ENCODE data around the gene ALCAM.
A peak's percentile ranks its signal among the peaks of the same experiment; 100 is the strongest.

ALCAM gene

DNA sequence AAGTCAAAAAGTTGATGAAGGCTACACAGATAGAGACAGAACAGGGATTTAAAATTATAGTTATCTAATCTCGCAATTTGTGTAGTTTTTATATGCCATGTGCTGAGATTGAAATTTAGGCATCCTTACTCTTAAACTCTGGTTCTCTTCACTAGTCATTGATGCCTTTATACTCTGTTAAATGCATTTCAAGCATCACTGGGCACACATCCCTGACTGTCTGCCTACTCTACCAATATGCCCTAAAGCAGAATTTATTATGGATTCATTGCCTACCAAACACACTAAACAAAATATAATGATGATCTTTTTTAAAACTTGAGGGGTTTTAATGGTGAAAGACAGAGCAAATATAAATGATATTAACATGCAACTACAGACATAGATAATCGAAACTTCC, 10.3 kb upstream of the ALCAM start:
- no peak for DNase-seq (ENCODE audit: extremely low read depth, insufficient read length)
- Histone ChIP-seq H3K4me3 (replicated peaks; ENCODE audit: low read depth, low read length) (no peak overlapping the region), H3K27me3 (replicated peaks; ENCODE audit: control insufficient read depth, insufficient read depth, low read length) (no peaks in the 10 kb centered on the region), H3K36me3 (ENCODE audit: control insufficient read depth, insufficient read depth, low read length) (no peaks in the 10 kb centered on the region)
- TF ChIP-seq, protein P1, sequence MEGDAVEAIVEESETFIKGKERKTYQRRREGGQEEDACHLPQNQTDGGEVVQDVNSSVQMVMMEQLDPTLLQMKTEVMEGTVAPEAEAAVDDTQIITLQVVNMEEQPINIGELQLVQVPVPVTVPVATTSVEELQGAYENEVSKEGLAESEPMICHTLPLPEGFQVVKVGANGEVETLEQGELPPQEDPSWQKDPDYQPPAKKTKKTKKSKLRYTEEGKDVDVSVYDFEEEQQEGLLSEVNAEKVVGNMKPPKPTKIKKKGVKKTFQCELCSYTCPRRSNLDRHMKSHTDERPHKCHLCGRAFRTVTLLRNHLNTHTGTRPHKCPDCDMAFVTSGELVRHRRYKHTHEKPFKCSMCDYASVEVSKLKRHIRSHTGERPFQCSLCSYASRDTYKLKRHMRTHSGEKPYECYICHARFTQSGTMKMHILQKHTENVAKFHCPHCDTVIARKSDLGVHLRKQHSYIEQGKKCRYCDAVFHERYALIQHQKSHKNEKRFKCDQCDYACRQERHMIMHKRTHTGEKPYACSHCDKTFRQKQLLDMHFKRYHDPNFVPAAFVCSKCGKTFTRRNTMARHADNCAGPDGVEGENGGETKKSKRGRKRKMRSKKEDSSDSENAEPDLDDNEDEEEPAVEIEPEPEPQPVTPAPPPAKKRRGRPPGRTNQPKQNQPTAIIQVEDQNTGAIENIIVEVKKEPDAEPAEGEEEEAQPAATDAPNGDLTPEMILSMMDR (IDR thresholded peaks at IDR 0.05; ENCODE audit: insufficient read depth, low read length, poor library complexity, severe bottlenecking) = no peak

DNA sequence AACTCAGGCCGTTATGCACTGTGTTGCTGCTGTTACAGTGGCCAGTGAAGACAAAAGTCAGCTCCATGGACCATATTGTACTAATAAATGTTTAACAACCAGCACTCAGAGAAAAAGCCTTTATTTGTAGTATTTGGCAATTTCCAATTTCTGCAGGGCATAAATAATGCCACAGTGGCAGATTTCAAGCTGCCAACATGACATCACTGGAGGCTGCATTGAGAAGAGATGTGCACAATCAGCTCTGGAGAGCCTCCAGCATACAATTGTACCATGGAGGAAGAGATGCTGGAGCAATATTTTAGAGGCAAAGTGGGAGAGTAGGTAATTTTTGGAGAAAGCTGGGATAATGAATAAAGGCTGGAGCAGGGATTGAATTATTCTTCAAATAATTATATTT, 9.7 kb upstream of the ALCAM start:
- TF ChIP-seq, protein P1 (IDR thresholded peaks at IDR 0.05; ENCODE audit: insufficient read depth, low read length, poor library complexity, severe bottlenecking) = no peak
- Histone ChIP-seq H3K4me3 (replicated peaks; ENCODE audit: low read depth, low read length) (no peak overlapping the region), H3K36me3 (ENCODE audit: control insufficient read depth, insufficient read depth, low read length) (no peaks in the 10 kb centered on the region), H3K27me3 (replicated peaks; ENCODE audit: control insufficient read depth, insufficient read depth, low read length) (no peaks in the 10 kb centered on the region)
- DNase-seq (ENCODE audit: extremely low read depth, insufficient read length) = no peak

DNA sequence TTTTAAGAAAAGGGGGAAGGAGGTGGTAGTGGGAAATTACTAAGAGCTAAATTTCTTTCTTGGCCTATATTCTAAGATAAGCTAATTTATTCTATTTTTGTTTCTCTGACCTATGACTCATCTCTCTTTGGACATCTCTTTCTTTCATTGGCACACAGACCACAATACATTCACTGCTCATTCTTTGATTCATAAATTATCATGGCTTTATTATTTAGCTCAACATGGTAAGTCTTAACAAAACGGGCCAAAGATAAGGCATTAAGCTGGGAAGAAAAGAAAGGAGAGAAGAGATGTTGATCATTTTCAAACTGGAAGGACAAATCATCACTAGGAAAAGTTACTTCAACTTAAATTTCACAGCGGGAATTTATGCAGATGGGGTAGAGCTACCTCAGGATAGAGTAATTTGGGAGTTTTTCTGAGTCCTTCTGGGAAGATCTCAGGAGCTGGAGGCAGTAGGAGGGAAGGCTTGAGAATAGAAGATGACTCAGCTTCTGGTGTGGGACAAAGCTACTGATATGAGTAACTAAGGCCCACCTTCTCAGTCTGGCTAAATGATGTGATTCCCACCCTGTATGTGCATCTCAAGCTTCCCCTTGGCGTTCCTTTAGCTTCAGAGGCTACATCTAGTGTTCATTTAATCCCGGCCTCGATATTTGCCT, 7.5 kb upstream of the ALCAM start:
- peak; percentile 24 for DNase-seq (ENCODE audit: extremely low read depth, insufficient read length)
- TF ChIP-seq, protein P1 (IDR thresholded peaks at IDR 0.05; ENCODE audit: insufficient read depth, low read length, poor library complexity, severe bottlenecking) = no peak
- H3K27me3 ChIP-seq (replicated peaks; ENCODE audit: control insufficient read depth, insufficient read depth, low read length) = no peaks in the 10 kb centered on the region
- H3K4me3 ChIP-seq (replicated peaks; ENCODE audit: low read depth, low read length) = no peak overlapping the region
- no peaks in the 10 kb centered on the region for H3K36me3 ChIP-seq (ENCODE audit: control insufficient read depth, insufficient read depth, low read length)

DNA sequence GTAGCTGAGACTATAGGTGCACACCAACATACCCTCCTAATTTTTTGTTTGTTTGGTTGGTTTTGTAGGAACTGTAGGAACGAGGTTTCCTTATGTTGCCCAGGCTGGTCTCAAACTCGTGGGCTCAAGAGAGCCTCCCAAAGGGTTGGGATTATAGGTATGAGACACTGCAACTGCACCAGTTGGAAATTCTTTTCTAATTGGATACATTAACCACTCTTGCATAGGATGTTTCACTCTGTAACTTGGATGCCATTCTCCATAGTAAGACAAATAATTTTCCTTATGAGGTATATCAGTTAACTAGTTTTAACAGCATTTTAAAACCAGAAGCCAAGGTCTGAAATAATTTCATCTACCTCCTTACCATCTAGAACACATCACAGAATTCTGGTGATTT, 6.7 kb upstream of the ALCAM start:
- TF ChIP-seq, protein P1 (IDR thresholded peaks at IDR 0.05; ENCODE audit: insufficient read depth, low read length, poor library complexity, severe bottlenecking) = no peak
- Histone ChIP-seq H3K4me3 (replicated peaks; ENCODE audit: low read depth, low read length) (no peak overlapping the region), H3K36me3 (ENCODE audit: control insufficient read depth, insufficient read depth, low read length) (no peaks in the 10 kb centered on the region), H3K27me3 (replicated peaks; ENCODE audit: control insufficient read depth, insufficient read depth, low read length) (no peaks in the 10 kb centered on the region)
- no peak for DNase-seq (ENCODE audit: extremely low read depth, insufficient read length)

DNA sequence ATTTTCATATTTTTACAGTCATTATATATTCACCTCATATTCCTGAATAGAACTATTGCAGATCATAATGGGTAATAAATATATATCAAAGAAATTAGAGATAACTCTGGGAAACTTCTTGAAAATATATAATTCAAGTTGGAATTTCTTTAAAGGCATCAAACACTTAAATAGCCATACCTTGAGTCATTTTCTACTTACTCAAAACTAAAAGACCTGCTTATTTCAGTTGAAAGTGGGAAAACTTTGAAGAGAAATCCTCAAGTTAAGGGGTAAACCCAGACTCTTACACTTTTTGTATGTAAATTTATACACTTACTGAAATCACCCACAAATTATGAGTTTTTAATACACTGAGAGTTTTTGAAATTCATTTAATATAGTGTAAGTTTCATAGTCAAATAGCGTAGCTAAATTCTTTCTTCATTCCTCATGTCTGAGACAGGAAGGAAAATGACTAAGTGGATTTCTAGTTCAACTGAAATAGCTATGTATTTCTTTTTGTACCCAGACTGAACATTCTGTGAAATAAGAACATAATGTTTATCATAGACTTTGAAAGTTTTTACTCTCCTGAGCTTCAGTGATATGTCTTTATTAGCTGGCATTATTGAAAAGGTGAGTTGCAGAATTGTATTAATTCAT, 4.6 kb upstream of the ALCAM start:
- DNase-seq (ENCODE audit: extremely low read depth, insufficient read length) = no peak
- TF ChIP-seq, protein P1 (IDR thresholded peaks at IDR 0.05; ENCODE audit: insufficient read depth, low read length, poor library complexity, severe bottlenecking) = no peak
- H3K4me3 ChIP-seq (replicated peaks; ENCODE audit: low read depth, low read length) = no peak overlapping the region
- H3K36me3 ChIP-seq (ENCODE audit: control insufficient read depth, insufficient read depth, low read length) = no peaks in the 10 kb centered on the region
- no peaks in the 10 kb centered on the region for H3K27me3 ChIP-seq (replicated peaks; ENCODE audit: control insufficient read depth, insufficient read depth, low read length)

Data from GM06990 (cell line).